CD4-positive, alpha-beta T cell treated with Interleukin-21 for 1 hour (primary cell): ENCODE data around the gene NKD2.
"Not testable (repeated sequence)": the region's sequence is repeated elsewhere in the genome, so short reads cannot be mapped to it uniquely, and the experiment has no call there.

Experiments used
- DNase-seq: peaks from one replicate; pipeline ENCODE4 v3.0.0-alpha.2; 2020

Gene NKD2

DNA sequence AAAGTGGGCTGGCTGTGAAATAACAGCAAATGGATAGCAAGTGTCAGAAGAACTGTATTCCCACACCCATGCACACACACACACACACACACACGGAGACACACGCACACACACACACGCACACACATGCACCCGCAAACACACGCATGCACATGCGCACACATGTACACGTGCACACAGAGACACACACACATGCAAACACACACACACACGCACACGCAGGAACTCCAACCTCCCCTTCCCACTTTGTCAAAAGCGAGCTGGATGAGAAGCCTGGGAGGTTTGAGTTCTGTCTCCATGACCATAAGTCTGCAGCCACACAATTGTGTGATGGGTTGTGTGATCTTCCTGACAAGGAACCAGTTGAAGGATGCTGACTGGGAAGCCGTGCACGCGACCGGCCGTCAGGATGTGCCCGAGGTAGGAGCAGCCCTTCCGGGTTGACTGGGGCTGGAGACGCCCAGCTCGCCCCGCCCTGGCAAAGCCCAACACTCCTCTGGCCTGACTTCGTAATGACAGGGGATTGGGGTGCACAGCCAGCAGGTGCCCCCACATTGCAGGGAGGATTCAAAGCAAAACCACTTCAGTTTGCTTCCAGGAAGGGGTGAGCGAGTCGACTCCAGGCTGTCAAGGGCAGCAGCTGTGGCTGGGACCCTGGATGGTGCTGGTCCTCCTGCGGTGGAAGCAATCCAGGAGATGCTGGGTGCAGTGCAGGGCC is 29.3 kb upstream of the NKD2 start:
- DNase-seq = no peak

DNA sequence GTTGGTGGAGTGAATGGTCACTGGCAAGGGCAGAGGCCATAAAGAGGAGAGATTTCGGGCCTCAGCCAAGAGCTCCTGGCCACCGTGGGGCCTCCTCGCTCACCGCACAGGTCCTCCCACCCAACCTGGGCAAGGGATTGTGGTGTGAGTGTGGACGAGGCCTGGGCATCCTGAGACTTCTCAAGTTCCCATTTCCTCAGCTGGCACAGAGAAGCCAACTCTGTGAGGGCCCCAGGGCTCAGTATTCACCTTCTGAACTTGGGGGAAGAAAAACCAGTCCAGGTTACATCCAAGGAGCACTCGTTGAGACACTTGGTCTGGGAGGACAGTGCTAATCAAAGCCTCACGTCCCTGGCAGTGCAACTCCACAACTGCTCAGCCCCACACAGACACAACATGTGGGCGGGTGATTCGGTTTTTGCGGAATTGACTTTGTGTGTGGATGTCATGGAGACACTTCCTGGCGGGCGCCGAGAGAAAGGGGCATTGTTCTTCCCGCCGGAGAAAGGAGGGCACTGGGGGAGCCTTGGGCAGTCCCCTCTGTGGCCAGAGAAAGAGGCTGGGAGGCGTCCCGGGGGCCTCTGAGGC is 28.5 kb upstream of the NKD2 start:
- no peak for DNase-seq

DNA sequence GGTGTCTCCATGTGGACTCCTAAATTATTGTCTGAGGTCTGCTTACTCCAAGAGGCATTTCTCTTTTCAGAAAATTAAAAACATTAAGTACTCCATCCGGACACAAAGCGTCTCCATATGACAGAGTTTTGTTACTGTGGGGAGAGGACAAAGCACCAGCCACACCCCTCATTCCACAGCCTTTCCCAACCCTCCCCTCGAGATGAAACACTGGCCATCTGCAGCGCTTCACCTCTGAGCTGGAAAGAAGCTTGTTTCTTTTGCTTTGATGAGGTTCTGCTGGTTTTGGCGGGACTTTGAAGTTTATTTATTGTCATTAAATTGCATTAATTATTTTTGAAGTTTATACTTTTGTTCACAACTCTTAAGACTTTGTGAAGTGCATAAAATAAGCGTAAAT is 27.6 kb upstream of the NKD2 start:
- no peak for DNase-seq

DNA sequence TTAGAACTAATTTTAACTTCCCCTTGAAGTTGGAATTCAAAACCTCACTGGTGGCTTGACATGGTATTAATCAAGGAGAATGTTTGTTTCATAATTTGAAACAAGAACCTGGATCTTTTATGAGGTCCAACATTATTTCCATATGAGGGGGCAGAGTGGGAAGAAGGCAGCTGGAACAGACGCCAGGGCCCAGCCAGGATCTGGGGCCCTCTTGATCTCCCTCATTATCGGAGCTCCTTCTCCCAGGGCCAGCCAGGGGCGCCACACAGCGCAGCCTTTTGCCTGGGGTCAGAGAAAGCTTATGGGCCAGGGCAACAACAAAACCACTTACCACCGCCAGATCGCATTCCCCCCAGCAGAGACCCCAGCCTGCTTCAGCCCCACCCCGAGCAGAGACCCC is 27.1 kb upstream of the NKD2 start:
- no peak for DNase-seq

DNA sequence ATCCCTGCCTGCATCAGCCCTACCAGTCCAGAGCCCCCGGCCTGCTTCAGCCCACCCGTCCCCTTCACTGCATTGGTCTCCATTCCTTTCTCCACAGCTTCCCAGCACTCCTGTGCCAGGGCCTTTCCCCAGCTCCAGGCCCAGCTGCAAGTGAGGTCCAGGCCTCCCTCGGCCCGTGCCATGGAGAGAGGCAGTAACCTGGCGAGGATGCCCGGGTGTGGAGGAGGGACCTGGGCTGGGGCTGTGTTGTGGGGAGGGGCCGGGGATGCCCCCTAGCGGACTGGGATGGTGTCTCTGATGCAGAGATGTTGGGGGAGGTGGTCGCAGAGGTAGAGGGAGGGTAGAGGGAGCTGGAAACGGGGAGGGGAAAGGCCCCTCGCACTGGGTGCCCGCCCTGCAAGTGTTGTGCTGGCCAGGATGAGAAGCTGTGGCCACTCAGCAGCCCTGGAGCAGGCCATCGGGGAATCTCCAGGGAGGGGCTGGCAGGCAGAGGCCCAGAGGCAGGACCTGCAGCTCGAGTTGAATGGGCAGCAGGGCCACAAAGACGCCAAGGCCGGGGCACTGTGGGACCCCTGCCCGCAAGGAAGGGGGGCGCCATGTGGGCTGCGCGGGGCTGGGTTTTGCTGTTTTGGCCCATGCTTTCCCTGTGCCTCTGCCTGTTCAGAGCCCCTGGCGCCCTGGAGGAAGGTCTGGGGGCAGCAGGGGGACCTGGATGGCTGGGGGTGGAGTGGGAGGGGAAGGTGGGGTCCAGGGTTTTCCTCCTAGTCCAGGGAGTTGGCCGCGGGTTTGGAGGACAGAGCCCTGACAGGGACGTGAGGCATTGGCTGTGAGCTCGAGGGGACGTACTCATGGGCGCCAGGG is 26.0 kb upstream of the NKD2 start:
- DNase-seq = no peak

DNA sequence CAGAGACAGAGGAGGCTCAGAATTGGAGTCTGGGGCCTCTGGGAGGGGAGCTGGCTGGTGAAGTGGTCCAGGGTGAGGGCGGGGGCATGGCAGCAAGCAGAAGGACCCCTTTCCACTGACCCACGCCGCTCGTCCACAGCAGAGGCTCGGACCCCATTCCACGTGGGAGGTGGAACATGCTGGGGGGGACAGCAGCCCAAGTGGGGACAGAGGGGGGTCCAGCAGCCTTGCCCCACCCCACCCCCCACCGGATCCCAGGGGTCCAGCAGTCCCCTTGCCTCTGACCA is 25.4 kb upstream of the NKD2 start:
- DNase-seq = no peak

DNA sequence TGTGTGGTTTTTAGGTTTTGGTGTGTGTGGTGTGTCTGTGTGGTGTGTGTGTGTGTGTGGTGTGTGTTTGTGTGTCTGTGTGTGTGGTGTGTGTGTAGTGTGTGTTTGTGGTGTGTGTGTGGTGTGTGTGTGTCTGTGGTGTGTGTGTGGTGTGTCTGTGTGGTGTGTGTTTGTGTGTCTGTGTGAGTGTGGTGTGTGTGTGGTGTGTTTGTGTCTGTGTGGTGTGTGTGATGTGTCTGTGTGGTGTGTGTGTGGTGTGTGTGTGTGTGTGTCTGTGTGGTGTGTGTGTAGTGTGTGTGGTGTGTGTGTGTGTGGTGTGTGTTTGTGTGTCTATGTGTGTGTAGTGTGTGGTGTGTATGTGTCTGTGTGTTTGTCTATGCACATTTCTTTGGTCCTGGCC is 25.0 kb upstream of the NKD2 start:
- DNase-seq = no peak

DNA sequence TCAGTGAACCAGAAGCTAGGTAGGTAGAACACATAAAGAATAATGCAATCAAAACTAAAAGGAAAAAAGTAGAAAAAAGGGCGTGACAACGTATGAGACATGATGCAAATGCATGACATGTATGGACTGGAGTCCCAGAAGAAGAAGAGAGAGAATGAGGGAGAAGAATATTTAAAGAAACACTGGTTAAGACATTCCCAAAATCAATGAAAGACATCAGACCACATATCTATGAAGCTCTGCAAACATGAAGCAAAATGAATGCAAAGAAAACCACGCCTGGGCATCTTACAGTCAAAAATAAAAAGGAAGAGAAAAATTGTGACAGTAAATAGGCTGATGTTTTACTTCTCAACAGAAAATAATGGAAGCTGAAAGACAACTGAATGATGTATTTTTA is 23.8 kb upstream of the NKD2 start:
- DNase-seq = no peak

DNA sequence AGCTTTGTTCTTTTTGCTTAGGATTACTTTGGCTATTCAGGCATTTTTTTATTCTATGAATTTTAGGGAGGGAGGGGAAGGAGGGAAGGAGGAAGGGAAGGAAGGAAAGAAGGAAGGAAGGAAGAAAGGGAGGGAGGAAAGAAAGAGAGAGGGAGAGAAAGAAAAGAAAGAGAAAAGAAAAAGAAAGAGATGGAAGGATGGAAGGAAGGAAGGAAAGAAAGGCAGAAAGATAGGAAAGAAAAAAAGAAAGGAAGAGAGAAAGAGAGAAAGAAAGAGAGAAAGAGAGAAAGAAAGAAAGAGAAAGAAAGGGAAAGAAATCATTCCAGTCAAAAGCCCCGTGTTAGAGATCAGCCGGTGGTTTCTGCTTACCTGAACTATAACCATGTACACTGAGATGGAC is 20.8 kb upstream of the NKD2 start:
- no peak for DNase-seq

DNA sequence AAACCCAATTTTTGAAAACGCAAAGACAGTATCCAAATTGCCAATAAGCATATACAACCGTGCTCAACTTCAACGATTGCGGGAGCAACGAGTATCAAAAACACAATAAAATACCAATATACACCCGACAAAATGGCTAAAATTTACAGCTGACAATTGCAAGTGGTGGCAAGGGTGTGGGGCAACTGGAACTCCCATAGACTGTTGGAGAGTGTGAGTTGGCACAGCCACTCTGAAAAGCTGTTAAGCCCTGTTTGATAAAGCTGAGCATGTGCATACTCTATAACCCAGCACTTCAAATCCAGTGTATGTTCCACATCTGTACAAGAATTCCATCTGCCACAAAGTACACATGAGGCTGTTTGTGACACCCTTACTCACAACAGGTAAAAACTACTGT is 20.3 kb upstream of the NKD2 start:
- DNase-seq = no peak

DNA sequence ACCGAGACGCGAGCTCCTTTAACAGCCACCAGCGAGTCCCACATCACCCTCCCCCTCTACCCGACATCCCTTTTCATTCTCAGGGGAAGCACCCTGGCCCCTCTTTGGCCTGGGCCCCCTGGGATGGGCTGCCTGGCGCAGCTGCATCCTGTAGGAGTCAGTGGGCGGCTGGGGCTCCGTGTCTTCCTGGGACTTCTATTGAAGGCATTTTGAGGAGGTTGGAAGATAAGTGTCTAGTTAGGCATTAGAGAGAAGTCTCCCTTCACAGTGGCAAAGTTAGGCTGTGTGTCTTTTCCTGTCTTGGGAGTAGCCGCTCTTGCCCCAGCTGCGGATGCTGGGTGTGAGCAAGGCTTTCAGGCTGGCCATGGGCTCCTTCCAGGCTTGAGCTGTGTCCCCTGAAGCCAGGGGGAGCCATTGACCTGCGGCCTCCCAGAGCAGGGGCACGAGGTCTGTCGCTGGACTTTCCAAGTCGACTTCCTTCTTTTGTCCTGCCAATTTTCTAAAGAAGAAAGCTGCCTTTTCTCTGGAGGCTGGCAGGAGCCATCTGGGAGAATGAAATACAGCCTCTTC is 18.6 kb upstream of the NKD2 start:
- DNase-seq = no peak

DNA sequence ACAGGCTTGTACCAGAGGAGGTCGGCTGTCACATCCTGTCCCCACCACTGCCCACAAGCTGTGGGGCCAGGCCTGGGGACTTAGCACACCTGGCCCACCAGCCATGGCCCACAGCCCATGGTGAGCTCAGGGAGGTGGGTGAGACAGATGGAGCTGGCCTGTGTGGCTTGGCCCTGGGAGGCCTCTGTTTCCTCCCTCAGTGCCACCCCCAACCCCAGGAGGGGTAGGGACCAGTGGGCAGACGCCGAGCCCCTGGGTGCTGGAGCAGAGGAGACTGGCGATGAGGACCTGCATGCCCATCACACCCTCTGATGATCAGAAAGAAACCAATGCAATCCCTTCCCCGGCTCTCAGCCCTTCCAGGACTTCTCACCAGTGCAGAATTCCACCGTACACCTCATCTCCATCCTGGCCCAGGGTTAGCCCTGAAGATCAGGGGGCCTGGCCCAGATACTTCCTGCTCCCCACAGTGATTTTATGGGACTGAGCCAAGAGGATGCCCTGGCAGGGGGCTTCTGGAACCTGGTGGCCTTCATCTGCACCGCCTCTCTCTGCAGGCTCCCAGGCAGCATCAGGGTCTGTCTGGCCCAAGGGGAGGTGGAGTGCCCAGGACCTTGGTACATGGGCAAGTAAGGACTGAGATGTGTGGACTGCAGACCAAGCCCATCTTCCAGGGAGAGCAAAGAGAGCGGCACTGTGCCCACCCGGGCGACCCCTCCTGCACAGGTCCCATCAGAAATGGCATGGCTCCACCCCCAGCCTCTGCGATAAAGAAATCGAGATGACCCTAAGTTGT is 16.9 kb upstream of the NKD2 start:
- no peak for DNase-seq

DNA sequence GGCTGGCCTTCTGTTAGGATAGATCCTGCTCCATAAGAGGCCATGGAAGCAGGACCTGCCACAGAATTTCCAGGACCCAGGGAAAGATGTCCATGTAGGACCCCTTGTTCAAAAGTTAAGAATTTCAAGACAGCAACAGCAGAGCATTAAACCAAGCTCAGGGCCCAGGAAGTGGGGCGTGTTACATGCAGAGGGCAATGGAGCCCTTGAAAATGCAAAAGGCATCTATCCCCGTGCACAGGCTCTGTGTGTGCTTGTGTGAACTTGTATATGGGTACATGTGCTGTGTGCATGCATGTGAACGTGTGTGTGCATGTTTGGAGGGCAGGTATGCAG is 14.4 kb upstream of the NKD2 start:
- DNase-seq = no peak

DNA sequence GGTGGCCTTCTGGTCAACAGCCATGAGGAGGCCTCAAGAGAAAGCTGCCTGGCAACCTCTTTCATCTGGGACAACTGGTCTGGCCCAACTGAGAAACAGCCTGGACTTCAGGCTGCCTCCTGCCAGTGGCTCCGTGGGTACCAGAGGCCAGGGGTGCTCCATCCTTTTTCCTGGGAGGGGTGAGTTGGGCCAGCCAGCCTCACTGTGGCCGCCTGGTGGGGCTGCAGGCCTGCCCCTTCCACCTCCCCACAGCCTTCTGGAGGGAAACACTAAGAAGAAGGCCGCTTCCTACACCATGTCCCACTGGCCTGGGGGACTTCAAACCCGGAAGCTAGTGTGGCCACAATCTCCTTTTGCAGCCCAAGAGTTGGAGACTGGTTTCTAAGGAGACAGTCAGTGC is 13.8 kb upstream of the NKD2 start:
- no peak for DNase-seq

DNA sequence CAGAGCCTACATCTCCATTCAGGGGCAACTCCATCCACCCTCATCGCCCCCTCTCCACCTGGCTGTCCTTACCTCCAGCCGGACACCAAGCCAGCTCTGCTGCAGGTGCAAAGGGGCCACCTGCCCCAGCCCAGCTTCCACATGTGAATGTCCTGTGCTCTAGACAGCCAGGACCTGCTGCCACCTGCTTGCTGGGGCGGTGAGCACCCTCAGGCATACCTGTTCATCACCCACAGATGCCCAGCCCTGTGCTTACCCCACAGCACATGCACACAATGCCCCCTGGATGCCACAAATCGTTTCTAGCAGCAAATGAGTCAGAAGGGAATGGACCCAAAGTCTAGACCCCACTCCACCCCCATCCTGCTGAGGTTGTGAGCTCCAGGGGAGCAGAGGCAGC is 13.3 kb upstream of the NKD2 start:
- DNase-seq = no peak

DNA sequence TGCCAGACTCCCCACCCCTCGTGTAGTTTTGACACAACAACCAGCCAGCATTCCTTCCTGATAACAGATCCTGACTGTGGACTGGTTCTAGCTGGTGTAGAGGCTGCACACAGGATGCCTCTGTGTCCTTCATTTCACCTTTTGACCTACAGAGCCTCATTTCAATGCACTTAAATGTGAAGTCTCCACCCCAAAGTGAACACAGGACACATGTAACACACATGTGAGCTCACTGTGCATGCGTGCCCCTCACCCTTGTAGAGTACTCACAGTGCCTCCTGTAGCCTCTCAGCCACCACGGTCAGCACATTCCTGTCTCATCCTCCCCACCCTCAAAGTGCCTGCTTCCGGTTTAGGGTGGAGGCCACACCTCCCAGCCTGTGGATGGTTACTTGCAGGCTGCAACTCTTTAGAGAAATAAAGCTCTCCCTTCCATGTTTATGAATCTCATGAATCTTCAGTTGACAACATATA is 11.6 kb upstream of the NKD2 start:
- DNase-seq = no peak

DNA sequence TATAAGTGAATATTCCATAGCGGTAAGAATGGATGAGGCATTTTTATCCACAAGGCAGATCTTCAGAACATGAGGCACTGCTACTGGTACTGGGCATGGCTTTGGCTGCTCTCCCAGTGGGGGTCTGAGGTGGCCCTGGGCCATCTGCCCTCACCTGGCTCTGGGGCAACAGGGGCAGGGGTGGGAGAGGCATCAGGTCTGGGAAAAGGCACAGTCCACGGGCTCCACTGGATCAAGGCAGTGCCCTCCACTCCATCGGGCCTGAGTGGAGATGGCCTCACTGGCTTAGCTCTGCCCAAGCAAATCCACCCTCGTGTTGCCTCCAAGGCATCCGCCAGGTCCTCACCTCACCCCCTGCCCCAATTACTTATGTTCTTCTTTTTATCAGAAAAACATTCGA is 10.9 kb upstream of the NKD2 start:
- DNase-seq = no peak

DNA sequence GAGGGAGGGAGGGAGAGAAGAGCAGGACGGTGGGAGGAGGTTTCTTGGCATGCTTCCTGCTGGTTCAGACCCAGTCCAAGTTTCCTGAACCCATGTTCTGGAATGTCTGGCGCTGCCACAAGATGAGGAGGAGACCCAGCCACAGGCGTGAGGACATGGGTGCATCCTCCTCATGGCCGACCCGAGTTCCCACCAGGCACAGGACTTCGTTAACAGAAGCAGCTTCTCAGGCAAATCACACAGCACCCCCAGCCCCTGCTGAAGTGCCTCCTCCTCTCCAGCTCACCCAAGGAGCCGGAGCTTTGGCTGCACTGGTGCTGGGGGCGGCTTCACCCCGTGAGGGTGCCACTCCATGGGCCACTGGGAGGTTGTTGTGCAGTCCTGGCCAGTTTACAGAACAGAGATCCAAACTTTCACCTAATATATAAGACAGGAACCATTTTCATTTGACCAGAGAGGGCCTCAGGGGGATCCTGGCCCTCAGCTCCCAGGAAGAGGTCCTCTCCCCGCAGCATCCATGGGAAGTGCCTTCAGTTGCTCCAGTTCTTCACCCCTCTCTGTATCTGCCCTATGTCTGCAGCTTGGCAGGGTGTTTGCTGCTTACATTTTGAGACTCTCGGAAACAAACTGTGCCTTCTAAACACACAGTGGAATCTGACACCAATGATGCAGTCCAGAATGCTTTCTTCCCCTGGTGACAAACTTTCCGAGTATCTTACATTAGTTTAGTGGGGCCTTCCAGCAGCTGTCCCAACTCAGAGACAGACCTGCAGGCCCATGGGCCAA is 10.2 kb upstream of the NKD2 start:
- DNase-seq = no peak

DNA sequence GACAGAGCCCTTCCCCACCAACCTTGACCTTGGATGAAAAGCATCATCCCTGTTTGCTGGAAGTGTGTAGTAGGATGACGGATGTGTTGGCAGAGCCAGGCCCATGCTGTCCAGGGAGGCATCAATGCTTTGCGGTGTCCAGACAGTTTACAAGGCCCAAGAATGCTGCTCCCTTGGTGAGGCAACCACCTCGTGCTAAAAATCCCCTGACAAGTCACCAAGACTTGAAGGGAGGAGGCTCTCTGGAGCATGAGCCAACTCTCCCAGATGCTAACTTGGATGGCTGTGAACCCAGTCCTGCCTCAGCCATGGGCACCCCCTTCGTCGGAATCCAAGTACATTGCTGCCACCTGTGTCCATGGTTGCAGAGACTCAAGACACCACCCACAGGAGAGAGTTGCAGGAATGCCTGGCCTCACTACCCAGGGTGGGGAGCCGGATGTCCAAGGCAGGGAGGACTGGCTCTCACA is 9.5 kb upstream of the NKD2 start:
- DNase-seq = no peak

DNA sequence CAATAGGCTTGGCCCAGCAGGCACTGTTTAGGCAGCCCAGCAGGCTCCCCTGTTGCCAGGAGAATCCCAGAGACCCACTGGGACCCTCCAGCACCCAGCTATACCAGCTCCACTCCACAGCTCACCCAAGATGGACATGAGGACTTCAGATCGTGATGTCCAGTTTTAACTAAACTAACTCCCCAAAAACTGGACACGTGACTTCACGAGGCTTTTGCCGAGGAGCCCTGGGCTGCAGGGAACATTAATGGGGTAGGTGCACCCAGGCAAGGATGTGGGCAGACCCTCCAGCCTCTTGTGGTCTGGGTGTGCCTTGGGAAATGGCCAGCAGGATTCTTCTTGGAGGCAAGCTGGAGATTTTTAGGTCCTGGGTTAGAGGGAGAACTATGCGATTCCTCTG is 8.9 kb upstream of the NKD2 start:
- no peak for DNase-seq

DNA sequence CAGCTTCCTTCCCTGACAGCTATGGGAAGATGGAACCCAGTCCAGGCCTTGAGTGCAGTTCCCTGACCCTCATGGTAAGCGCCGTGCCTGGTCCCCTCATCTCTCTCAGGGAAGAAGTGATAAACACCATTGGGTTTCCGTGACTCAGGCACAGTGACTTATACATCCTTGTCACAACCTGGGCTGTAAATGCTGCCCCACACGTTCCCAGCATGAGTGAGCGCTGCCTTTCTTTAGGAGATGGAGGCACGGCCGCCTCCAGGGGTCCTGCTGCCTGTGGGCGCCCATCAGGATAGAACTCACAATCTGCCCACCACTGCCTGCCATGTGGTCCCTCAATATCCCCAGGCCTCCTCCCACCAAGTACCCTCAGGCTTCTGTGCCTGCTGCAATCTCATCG is 8.3 kb upstream of the NKD2 start:
- no peak for DNase-seq

DNA sequence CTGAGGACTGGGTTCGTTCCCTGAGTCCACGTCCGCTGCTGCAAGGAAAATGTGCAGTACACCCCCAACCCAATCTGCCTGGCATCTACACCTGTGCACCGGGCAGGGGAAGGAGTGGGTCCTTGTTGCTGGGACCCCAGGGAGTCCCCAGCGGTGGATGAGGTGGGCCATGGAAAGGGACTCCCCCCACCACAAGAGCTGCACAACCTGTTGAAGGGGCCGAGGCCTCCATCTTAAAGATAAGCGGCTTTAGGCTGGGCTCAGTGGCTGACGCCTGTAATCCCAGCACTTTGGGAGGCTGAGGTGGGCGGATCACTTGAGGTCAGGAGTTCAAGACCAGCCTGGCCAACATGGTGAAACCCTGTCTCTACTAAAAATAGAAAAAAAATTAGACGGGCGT is 7.8 kb upstream of the NKD2 start:
- not testable (repeated sequence) for DNase-seq
